Uterus (tissue), 2 donors: ENCODE data around the gene CHMP3.

Source experiments
- CTCF ChIP-seq, 4 experiments: fragments of 200-600 bp in 2 of 4; fragments of 450-650 bp in 2 of 4; sonication (generic) in 2 of 4; IDR thresholded peaks; one replicate each; pipeline ENCODE4 v1.5.1; 2016 to 2019; ENCODE audit warnings: antibody characterized with exemption in 4 of 4, mild to moderate bottlenecking in 2 of 4, moderate library complexity in 1 of 4
- POLR2A ChIP-seq, 2 donors: fragments of 450-650 bp; IDR thresholded peaks; one replicate each; pipeline ENCODE4 v1.6.1; 2016; ENCODE audit warnings: antibody characterized with exemption in 2 of 2, mild to moderate bottlenecking in 1 of 2, moderate library complexity in 1 of 2

GRCh38 chr2:86543335-86543734 lies 19.9 kb downstream of the CHMP3 start:
- TF ChIP-seq POLR2A (IDR thresholded peaks at IDR 0.05) (no peak), CTCF (IDR thresholded peaks at IDR 0.05) (no peak)
